ENCODE measurements around the gene FLYWCH2. TPM values are rescaled to one million over a fixed set of nuclear protein-coding genes. Genes with fewer than 3 reads are reported as not detected.
"Not testable (repeated sequence)": the region's sequence is repeated elsewhere in the genome, so short reads cannot be mapped to it uniquely, and the experiment has no call there.

Gene FLYWCH2
- polyA plus RNA-seq, 2 of the 4 experiments (the other 2 are of a cell fraction): 23.2 to 41.2 TPM

DNA sequence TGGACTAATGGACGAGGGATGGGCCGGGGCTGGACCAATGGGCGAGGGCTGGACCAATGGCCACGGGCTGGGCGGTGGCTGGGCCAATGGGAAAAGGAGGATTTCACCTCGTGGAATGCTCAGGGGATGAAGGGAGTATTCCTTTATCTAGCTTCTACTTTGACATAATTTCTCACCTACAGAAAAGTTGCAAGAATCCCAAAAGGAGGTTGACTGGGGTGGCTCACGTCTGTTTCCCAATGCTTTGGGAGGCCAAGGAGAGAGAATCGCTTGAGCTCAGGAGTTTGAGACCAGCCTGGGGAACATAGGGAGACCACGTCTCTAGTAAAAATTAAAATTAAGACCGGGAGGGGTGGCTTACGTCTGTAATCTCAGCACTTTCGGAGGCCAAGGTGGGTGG, 23.0 kb downstream of the FLYWCH2 start:
- peaks cover 19% of the 10 kb centered on the region for H3K4me1 ChIP-seq
- no peak for DNase-seq (ENCODE audit: low read depth in 1 of 2, low spot score in 1 of 2)
- 13% methylated on average over 12 of the region's 12 CpGs for WGBS (ENCODE audit: missing lambda C conversion rate)

DNA sequence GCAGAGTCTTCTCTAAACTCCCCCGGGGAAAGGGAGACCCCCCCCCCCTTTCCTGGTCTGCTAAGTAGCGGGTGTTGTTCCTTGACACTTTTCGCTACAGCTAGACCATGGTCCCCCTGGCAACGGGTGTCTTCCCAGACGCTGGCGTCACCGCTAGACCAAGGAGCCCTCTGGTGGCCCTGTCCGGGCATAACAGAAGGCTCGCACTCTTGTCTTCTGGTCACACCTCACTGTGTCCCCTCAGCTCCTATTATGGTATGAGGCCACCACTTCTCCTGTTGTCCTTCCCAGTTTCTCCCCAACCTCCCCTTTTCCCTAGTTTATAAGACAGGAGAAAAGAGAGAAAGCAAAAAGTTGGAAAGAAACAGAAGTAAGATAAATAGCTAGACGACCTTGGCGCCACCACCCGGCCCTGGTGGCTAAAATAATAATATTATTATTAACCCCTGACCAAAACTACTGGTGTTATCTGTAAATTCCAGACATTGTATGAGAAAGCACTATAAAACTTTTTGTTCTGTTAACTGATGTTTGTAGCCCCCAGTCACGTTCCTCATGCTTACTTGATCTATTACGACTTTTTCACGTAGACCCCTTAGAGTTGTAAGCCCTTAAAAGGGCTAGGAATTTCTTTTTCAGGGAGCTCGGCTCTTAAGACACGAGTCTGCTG, 24.2 kb downstream of the FLYWCH2 start:
- 15% methylated on average over 17 of the region's 17 CpGs for WGBS (ENCODE audit: missing lambda C conversion rate)
- not testable (repeated sequence) for ATAC-seq, H3K27ac ChIP-seq, FAIRE-seq, H3K4me3 ChIP-seq, H3K9me3 ChIP-seq
- POLR2A ChIA-PET: interaction anchor here (1.2 kb wide), 1 partner anchor 25 kb away, joined by 4 read pairs; the partner anchor contains the start of gene FLYWCH2
- DNase-seq (ENCODE audit: low read depth in 1 of 2, low spot score in 1 of 2): peak in 1 of 2 experiments; percentile 69
- TF ChIP-seq, protein P1, sequence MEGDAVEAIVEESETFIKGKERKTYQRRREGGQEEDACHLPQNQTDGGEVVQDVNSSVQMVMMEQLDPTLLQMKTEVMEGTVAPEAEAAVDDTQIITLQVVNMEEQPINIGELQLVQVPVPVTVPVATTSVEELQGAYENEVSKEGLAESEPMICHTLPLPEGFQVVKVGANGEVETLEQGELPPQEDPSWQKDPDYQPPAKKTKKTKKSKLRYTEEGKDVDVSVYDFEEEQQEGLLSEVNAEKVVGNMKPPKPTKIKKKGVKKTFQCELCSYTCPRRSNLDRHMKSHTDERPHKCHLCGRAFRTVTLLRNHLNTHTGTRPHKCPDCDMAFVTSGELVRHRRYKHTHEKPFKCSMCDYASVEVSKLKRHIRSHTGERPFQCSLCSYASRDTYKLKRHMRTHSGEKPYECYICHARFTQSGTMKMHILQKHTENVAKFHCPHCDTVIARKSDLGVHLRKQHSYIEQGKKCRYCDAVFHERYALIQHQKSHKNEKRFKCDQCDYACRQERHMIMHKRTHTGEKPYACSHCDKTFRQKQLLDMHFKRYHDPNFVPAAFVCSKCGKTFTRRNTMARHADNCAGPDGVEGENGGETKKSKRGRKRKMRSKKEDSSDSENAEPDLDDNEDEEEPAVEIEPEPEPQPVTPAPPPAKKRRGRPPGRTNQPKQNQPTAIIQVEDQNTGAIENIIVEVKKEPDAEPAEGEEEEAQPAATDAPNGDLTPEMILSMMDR (IDR thresholded peaks at IDR 0.05): peak; percentile 50
- TF ChIP-seq SMC3 (IDR thresholded peaks at IDR 0.05) (peak; percentile 28; the same call in 1 of the 3 replicates), RAD21 (conservative IDR thresholded peaks at IDR 0.05 in 1 of 2, IDR thresholded peaks at IDR 0.05 in 1 of 2) (peak; percentile 22 to 29; a peak in 1 of 5 replicates)
- H3K4me1 ChIP-seq: peaks cover 19% of the 10 kb centered on the region
- CTCF ChIA-PET: interaction anchor here (0.7 to 5.3 kb wide), 21 partner anchors 10 to 184 kb away, joined by 3 to 44 read pairs (median 5); partner anchors contain the start of gene FLYWCH2
- peak overlapping the region; percentile 58 for H3K4me2 ChIP-seq

More for the DNA sequence above, 23.0 kb downstream of the FLYWCH2 start:
- POLR2A ChIA-PET: interaction anchor here (0.5 to 1.5 kb wide), 26 partner anchors 9 to 224 kb away, joined by 3 to 62 read pairs (median 4); partner anchors contain the start of genes FLYWCH2, KCTD5, SRRM2 and TNFRSF12A
- CTCF ChIA-PET: interaction anchor here (0.6 to 5.3 kb wide), 12 partner anchors 9 to 137 kb away, joined by 3 to 44 read pairs (median 6); partner anchors contain the start of gene FLYWCH2
- H3K4me2 ChIP-seq: peak overlapping the region; percentile 58
- FAIRE-seq: no peak
- H3K9me3 ChIP-seq: no peaks in the 10 kb centered on the region
- H3K4me3 ChIP-seq: 0 out of 3 replicates have a peak overlapping the region, but pooled peaks have one; percentile 14
- ATAC-seq: peak; percentile 80 to 86
- H3K27ac ChIP-seq: peak overlapping the region in 1 of 2 experiments; percentile 23; a peak in 1 of 6 replicates
- TF ChIP-seq, protein P2, sequence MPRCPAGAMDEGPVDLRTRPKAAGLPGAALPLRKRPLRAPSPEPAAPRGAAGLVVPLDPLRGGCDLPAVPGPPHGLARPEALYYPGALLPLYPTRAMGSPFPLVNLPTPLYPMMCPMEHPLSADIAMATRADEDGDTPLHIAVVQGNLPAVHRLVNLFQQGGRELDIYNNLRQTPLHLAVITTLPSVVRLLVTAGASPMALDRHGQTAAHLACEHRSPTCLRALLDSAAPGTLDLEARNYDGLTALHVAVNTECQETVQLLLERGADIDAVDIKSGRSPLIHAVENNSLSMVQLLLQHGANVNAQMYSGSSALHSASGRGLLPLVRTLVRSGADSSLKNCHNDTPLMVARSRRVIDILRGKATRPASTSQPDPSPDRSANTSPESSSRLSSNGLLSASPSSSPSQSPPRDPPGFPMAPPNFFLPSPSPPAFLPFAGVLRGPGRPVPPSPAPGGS (IDR thresholded peaks at IDR 0.05): no peak
- TF ChIP-seq, protein P1 (IDR thresholded peaks at IDR 0.05): no peak
- peak; percentile 67 for TF ChIP-seq RFX5 (IDR thresholded peaks at IDR 0.05)
- no peak for TF ChIP-seq HDAC2 (IDR thresholded peaks at IDR 0.05)
- no peak for TF ChIP-seq POLR2A (IDR thresholded peaks at IDR 0.05; ENCODE audit: low read length)
- TF ChIP-seq, protein P3, sequence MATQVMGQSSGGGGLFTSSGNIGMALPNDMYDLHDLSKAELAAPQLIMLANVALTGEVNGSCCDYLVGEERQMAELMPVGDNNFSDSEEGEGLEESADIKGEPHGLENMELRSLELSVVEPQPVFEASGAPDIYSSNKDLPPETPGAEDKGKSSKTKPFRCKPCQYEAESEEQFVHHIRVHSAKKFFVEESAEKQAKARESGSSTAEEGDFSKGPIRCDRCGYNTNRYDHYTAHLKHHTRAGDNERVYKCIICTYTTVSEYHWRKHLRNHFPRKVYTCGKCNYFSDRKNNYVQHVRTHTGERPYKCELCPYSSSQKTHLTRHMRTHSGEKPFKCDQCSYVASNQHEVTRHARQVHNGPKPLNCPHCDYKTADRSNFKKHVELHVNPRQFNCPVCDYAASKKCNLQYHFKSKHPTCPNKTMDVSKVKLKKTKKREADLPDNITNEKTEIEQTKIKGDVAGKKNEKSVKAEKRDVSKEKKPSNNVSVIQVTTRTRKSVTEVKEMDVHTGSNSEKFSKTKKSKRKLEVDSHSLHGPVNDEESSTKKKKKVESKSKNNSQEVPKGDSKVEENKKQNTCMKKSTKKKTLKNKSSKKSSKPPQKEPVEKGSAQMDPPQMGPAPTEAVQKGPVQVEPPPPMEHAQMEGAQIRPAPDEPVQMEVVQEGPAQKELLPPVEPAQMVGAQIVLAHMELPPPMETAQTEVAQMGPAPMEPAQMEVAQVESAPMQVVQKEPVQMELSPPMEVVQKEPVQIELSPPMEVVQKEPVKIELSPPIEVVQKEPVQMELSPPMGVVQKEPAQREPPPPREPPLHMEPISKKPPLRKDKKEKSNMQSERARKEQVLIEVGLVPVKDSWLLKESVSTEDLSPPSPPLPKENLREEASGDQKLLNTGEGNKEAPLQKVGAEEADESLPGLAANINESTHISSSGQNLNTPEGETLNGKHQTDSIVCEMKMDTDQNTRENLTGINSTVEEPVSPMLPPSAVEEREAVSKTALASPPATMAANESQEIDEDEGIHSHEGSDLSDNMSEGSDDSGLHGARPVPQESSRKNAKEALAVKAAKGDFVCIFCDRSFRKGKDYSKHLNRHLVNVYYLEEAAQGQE (IDR thresholded peaks at IDR 0.05): no peak
- no peak for TF ChIP-seq HOXB13 (CRISPR knock-in tag; IDR thresholded peaks at IDR 0.05; ENCODE audit: low read depth)
- TF ChIP-seq, protein P4, sequence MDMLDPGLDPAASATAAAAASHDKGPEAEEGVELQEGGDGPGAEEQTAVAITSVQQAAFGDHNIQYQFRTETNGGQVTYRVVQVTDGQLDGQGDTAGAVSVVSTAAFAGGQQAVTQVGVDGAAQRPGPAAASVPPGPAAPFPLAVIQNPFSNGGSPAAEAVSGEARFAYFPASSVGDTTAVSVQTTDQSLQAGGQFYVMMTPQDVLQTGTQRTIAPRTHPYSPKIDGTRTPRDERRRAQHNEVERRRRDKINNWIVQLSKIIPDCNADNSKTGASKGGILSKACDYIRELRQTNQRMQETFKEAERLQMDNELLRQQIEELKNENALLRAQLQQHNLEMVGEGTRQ (IDR thresholded peaks at IDR 0.05): peak; percentile 32; the same call in 1 of the 2 replicates
- TF ChIP-seq, protein P5, sequence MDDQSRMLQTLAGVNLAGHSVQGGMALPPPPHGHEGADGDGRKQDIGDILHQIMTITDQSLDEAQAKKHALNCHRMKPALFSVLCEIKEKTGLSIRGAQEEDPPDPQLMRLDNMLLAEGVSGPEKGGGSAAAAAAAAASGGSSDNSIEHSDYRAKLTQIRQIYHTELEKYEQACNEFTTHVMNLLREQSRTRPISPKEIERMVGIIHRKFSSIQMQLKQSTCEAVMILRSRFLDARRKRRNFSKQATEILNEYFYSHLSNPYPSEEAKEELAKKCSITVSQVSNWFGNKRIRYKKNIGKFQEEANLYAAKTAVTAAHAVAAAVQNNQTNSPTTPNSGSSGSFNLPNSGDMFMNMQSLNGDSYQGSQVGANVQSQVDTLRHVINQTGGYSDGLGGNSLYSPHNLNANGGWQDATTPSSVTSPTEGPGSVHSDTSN (IDR thresholded peaks at IDR 0.05): peak; percentile 65; the same call in 1 of the 2 replicates

All from A549 (cell line).